Keratinocyte (primary cell): ENCODE results near the gene LIG3. TPM values are rescaled to one million over a fixed set of nuclear protein-coding genes. Genes with fewer than 3 reads are reported as not detected.
A peak's percentile ranks its signal among the peaks of the same experiment; 100 is the strongest.
"Not testable (repeated sequence)": the region's sequence is repeated elsewhere in the genome, so short reads cannot be mapped to it uniquely, and the experiment has no call there.

ENCODE experiments used
- DNase-seq: peaks from one replicate; pipeline ENCODE4 v3.0.0-alpha.2; 2011; ENCODE audit warnings: low read depth, missing footprints, low spot score
- FAIRE-seq: peaks from 2 replicates; lab custom pipeline; 2011; peaks lifted over from hg19 to GRCh38; lab: Jason Lieb, UNC
- H2AFZ ChIP-seq: 2 replicates; pipeline ENCODE4 v1.6.0; 2012; ENCODE audit warnings: low read length, control low read depth, inconsistent platforms; ENCODE audit not compliant: control insufficient read depth
- H3K27ac ChIP-seq: 2 replicates; pipeline ENCODE4 v1.5.1; 2011; ENCODE audit warnings: low read length; ENCODE audit not compliant: control insufficient read depth, insufficient read depth
- H3K27me3 ChIP-seq: 3 replicates; pipeline ENCODE4 v1.6.0; 2011; ENCODE audit warnings: low read length; ENCODE audit not compliant: control insufficient read depth, insufficient read depth; ENCODE audit errors: extremely low read depth
- H3K36me3 ChIP-seq, 2 experiments: 2 replicates in 1 of 2; 3 replicates in 1 of 2; pipeline ENCODE4 v1.5.1; 2011; ENCODE audit warnings: low read length in 2 of 2, mild to moderate bottlenecking in 1 of 2; ENCODE audit not compliant: control insufficient read depth in 2 of 2, insufficient read depth in 2 of 2; ENCODE audit errors: extremely low read depth in 1 of 2
- H3K4me1 ChIP-seq: 3 replicates; pipeline ENCODE4 v1.5.1; 2011; ENCODE audit warnings: low read length; ENCODE audit not compliant: control insufficient read depth, insufficient read depth; ENCODE audit errors: extremely low read depth
- H3K4me2 ChIP-seq: 3 replicates; pipeline ENCODE4 v1.6.0; 2011; ENCODE audit warnings: low read depth, low read length; ENCODE audit not compliant: control insufficient read depth, insufficient read depth; ENCODE audit errors: extremely low read depth
- H3K4me3 ChIP-seq, 3 experiments: fragments of 200-600 bp in 1 of 3; sonication (generic) in 1 of 3; 2 replicates in 2 of 3; 3 replicates in 1 of 3; pipeline ENCODE4 v1.5.1; 2011 to 2016; ENCODE audit warnings: low read length in 3 of 3, mild to moderate bottlenecking in 3 of 3, control low read depth in 2 of 3, inconsistent platforms in 1 of 3, low read depth in 1 of 3, mixed read lengths in 1 of 3, mixed run types in 1 of 3, moderate library complexity in 1 of 3; ENCODE audit not compliant: control insufficient read depth in 2 of 3, insufficient read depth in 2 of 3; ENCODE audit errors: extremely low read depth in 1 of 3
- H3K79me2 ChIP-seq: 2 replicates; pipeline ENCODE4 v1.6.0; 2012; ENCODE audit warnings: low read length; ENCODE audit not compliant: control insufficient read depth, insufficient read depth
- H3K9ac ChIP-seq: 3 replicates; pipeline ENCODE4 v1.6.0; 2011; ENCODE audit warnings: low read length; ENCODE audit not compliant: control insufficient read depth, insufficient read depth; ENCODE audit errors: extremely low read depth
- H3K9me1 ChIP-seq: 3 replicates; pipeline ENCODE4 v1.6.0; 2011; ENCODE audit warnings: low read length; ENCODE audit not compliant: control insufficient read depth, insufficient read depth; ENCODE audit errors: extremely low read depth
- H3K9me3 ChIP-seq: 2 replicates; pipeline ENCODE4 v1.5.1; 2012; ENCODE audit warnings: low read depth, low read length; ENCODE audit not compliant: control insufficient read depth
- H4K20me1 ChIP-seq: 3 replicates; pipeline ENCODE4 v1.6.0; 2011; ENCODE audit warnings: low read length; ENCODE audit not compliant: control insufficient read depth, insufficient read depth; ENCODE audit errors: extremely low read depth
- EZH2 ChIP-seq: IDR thresholded peaks from one replicate; pipeline ENCODE4 v1.6.1; 2012; ENCODE audit warnings: inconsistent platforms, mild to moderate bottlenecking, low read length, moderate library complexity
- dilution Hi-C: fragments of 300-500 bp; cut with MboI; formaldehyde crosslinking; loops from one replicate; pipeline ENCODE4 v1.7.0; 2020; ENCODE audit warnings: low sequenced_read_pairs; ENCODE audit not compliant: extremely low pct_ligation_motif_present
- polyA minus RNA-seq, 3 experiments: library from RNA; depleted of rRNA, polyadenylated mRNA; stranded (reverse); fragments of >200 nt; gene quantifications; 1 replicate in 1 of 3; 2 replicates in 1 of 3; 3 replicates in 1 of 3; pipeline ENCODE4 v1.2.3, GENCODE V29; 2011
- polyA plus RNA-seq, 5 experiments: library from polyadenylated mRNA; depleted of rRNA in 3 of 5; stranded (reverse) in 3 of 5; stranded (forward) in 1 of 5; unstranded in 1 of 5; fragments of >200 nt; gene quantifications; 1 replicate in 1 of 5; 2 replicates in 3 of 5; 3 replicates in 1 of 5; pipeline versions ENCODE4 v1.2.1 to v1.2.3, GENCODE V29; 2011 to 2012; ENCODE audit warnings: missing spikeins in 2 of 5, low read depth in 1 of 5, low replicate concordance in 1 of 5
- TF ChIP-seq, protein P1 (sequence below), 3 experiments: IDR thresholded peaks in 1 of 3; conservative IDR thresholded peaks in 1 of 3; optimal IDR thresholded peaks in 1 of 3; 2 replicates in 2 of 3; 3 replicates in 1 of 3; pipeline versions ENCODE3 to v1.5.1; 2011; ENCODE audit warnings: low read length in 3 of 3, mild to moderate bottlenecking in 3 of 3, moderate library complexity in 2 of 3, control low read depth in 1 of 3, inconsistent platforms in 1 of 3; ENCODE audit not compliant: insufficient read depth in 2 of 3; ENCODE audit errors: extremely low read depth in 1 of 3

The LIG3 gene
- polyA plus RNA-seq (18.0 to 29.3 TPM (median 24.5 TPM) in 3 replicates), polyA minus RNA-seq (25.6 to 50.6 TPM (median 48.2 TPM) in 3 replicates)
- polyA plus RNA-seq (2011; ENCODE audit: low read depth) = 20.5 TPM
- polyA plus RNA-seq (2011; cell fraction: cytosol; rRNA removed) = 17.3 and 24.7 TPM in 2 replicates
- polyA plus RNA-seq (2011; cell fraction: nucleus; rRNA removed) = 36.9 and 44.6 TPM in 2 replicates
- polyA plus RNA-seq (2012; ENCODE audit: low replicate concordance) = 11.8 and 14.0 TPM in 2 replicates
- polyA minus RNA-seq (2011; cell fraction: cytosol; rRNA and poly(A)+ RNA removed) = 18.0 TPM
- polyA minus RNA-seq (2011; cell fraction: nucleus; rRNA and poly(A)+ RNA removed) = 40.8 and 47.0 TPM in 2 replicates

DNA sequence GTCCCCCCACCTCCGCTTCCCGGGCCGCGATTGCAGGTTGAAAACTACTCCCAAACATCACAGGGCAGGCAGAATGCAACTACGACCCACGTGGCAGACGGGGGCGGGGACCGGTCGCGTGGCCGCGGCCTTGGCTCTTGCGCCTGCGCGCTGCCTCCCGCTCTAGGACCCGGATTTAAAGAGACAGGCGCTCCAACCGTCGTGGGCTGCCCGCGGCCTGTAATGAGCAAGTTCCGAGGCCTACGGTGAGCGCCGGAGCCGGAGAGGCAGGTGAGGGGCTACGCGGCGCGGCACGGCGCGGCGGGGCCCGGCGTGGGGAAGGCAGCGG lies at the start of gene LIG3:
LIG3 (plus strand) TSS at position 160 of the 328 bp plus-strand sequence. CDS start 2,494 bp downstream, outside the sequence.
- dilution Hi-C loops = no loop called here
- Histone ChIP-seq H3K79me2 (peaks cover 12% of the 10 kb centered on the region), H2AFZ (peak within 1 kb of the TSS; percentile 71), H3K9ac (peak within 1 kb of the TSS; percentile 98), H3K9me3 (no peaks in the 10 kb centered on the region), H3K36me3 (peaks cover 0 to 2% of the 10 kb centered on the region in 2 experiments), H3K4me1 (peaks cover 18% of the 10 kb centered on the region), H3K9me1 (no peaks in the 10 kb centered on the region), H3K4me2 (peak within 1 kb of the TSS; percentile 100), H4K20me1 (no peaks in the 10 kb centered on the region), H3K27ac (peak within 1 kb of the TSS; percentile 93), H3K27me3 (no peaks in the 10 kb centered on the region), H3K4me3 (peak within 1 kb of the TSS; percentile 82 to 92 (median 86))
- DNase-seq (peak; percentile 49), FAIRE-seq (peak; percentile 77)
- TF ChIP-seq, protein P1, sequence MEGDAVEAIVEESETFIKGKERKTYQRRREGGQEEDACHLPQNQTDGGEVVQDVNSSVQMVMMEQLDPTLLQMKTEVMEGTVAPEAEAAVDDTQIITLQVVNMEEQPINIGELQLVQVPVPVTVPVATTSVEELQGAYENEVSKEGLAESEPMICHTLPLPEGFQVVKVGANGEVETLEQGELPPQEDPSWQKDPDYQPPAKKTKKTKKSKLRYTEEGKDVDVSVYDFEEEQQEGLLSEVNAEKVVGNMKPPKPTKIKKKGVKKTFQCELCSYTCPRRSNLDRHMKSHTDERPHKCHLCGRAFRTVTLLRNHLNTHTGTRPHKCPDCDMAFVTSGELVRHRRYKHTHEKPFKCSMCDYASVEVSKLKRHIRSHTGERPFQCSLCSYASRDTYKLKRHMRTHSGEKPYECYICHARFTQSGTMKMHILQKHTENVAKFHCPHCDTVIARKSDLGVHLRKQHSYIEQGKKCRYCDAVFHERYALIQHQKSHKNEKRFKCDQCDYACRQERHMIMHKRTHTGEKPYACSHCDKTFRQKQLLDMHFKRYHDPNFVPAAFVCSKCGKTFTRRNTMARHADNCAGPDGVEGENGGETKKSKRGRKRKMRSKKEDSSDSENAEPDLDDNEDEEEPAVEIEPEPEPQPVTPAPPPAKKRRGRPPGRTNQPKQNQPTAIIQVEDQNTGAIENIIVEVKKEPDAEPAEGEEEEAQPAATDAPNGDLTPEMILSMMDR (optimal IDR thresholded peaks at IDR 0.05 in 1 of 3, IDR thresholded peaks at IDR 0.05 in 1 of 3, conservative IDR thresholded peaks at IDR 0.05 in 1 of 3; ENCODE audit: extremely low read depth in 1 of 3, insufficient read depth in 2 of 3, low read length in 3 of 3) = no peak

DNA sequence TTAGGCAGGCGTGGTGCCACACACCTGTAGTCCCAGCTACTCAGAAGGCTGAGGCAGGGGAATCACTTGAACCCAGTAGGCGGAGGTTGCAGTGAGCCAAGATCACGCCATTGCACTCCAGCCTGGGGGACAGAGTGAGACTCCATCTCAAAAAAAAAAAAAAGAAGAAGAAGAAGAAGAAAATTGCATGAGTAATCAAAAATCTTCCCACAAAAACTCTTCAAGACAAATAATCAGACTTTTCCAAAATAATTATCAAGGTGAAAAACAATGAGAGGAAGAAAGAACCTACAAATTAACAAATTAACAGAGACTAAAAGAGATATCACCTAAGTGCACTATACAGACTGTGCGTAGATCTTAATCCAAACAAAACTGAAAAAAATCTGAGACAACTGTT lies 29.5 kb upstream of the LIG3 start:
- H3K9me3 ChIP-seq, H3K4me2 ChIP-seq, H3K27me3 ChIP-seq, dilution Hi-C loops, H4K20me1 ChIP-seq, H3K9me1 ChIP-seq, H2AFZ ChIP-seq, H3K4me1 ChIP-seq, FAIRE-seq, H3K4me3 ChIP-seq, H3K27ac ChIP-seq, DNase-seq, H3K9ac ChIP-seq, H3K79me2 ChIP-seq, H3K36me3 ChIP-seq: not testable (repeated sequence)

DNA sequence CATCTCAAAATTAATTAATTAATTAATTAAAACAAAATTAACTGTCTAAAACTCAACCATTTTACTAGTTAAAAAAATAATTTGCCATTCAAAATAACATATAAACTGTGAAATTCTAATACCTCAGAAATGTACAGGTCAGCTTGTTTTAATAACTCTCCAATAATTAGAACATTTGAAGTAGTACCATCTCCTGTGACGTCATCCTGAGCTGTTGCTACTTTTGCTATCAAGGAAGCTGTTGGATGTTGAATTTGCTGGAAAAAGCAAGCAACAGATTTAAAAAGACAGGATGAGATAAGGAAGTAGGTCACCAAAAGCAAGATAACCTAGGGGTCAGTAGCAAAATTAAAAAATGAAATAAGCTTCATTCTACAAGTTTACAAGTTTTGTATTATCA lies 21.9 kb upstream of the LIG3 start:
- TF ChIP-seq, protein P1 (optimal IDR thresholded peaks at IDR 0.05 in 1 of 3, IDR thresholded peaks at IDR 0.05 in 1 of 3, conservative IDR thresholded peaks at IDR 0.05 in 1 of 3; ENCODE audit: extremely low read depth in 1 of 3, insufficient read depth in 2 of 3, low read length in 3 of 3) = no peak
- no peak for TF ChIP-seq EZH2
- no peak overlapping the region for H3K4me2 ChIP-seq

More for the DNA sequence above, 21.9 kb upstream of the LIG3 start:
- dilution Hi-C loops = no loop called here
- Histone ChIP-seq H3K27me3 (no peaks in the 10 kb centered on the region), H4K20me1 (no peaks in the 10 kb centered on the region), H3K4me3 (no peak overlapping the region), H3K36me3 (peaks cover 0 to 1% of the 10 kb centered on the region in 2 experiments), H3K9ac (no peak overlapping the region), H3K9me3 (no peaks in the 10 kb centered on the region), H2AFZ (no peak overlapping the region), H3K79me2 (peaks cover 20% of the 10 kb centered on the region), H3K27ac (no peak overlapping the region), H3K4me1 (peaks cover 14% of the 10 kb centered on the region), H3K9me1 (no peaks in the 10 kb centered on the region)
- FAIRE-seq (no peak), DNase-seq (no peak)
